Pancreas (tissue), 10 donors: ENCODE measurements around the gene SLC4A11. TPM values are rescaled to one million over a fixed set of nuclear protein-coding genes. Genes with fewer than 3 reads are reported as not detected.

Source experiments
- ATAC-seq, 4 donors: fragments of 200-7000 bp; cut with Tn5 transposase; one replicate each; pipeline versions ENCODE4 v1.8.0 to v1.9.1; 2020; ENCODE audit warnings: mild to moderate bottlenecking in 4 of 4, moderate library complexity in 4 of 4
- DNase-seq, 6 donors: peaks; one replicate each; pipeline ENCODE4 v3.0.0-alpha.2; 2020
- FAIRE-seq: peaks from 2 replicates; lab custom pipeline; 2012; peaks lifted over from hg19 to GRCh38; lab: Jason Lieb, UNC
- H3K27ac ChIP-seq, 4 donors: fragments of 200-600 bp; sonication (generic); 1 replicate in 3 of 4; 2 replicates in 1 of 4; pipeline versions ENCODE4 v1.5.0 to v1.8.0; 2020
- H3K27me3 ChIP-seq, 4 donors: fragments of 200-600 bp; one replicate each; pipeline ENCODE4 v1.8.0; 2021
- H3K36me3 ChIP-seq, 3 donors: fragments of 200-600 bp; sonication (generic) in 1 of 3; one replicate each; pipeline versions ENCODE4 v1.5.0 to v1.8.0; 2020 to 2021
- H3K4me1 ChIP-seq, 3 donors: fragments of 200-600 bp; one replicate each; pipeline ENCODE4 v1.8.0; 2021
- H3K4me3 ChIP-seq, 4 donors: fragments of 200-600 bp; sonication (generic) in 2 of 4; one replicate each; pipeline versions ENCODE4 v1.5.0 to v1.8.0; 2020 to 2021
- H3K9me3 ChIP-seq, 4 donors: fragments of 200-600 bp; one replicate each; pipeline ENCODE4 v1.8.0; 2021
- CTCF ChIP-seq, 4 donors: fragments of 200-600 bp; sonication (generic) in 3 of 4; IDR thresholded peaks; one replicate each; pipeline versions ENCODE4 v1.5.0 to v1.8.0; 2021; ENCODE audit warnings: antibody characterized with exemption in 4 of 4
- WGBS, 2 donors: extraction: QIAGEN DNeasy Blood & Tissue Kit; methylation state at CpG; one replicate each; pipeline ENCODE4 v1.1.7; 2013; 5-methylcytosine and 5-hydroxymethylcytosine counted together
- intact Hi-C, 3 donors: fragments of 100-400 bp; cut with DNase I; formaldehyde crosslinking; loops; one replicate each; pipeline versions ENCODE4 v1.11.1 to v1.14.2; 2022
- polyA plus RNA-seq, 2 donors: library from polyadenylated mRNA; stranded (reverse); fragments of 200-250 nt; gene quantifications; one replicate each; pipeline ENCODE4 v1.2.3, GENCODE V29; 2013
- total RNA-seq, 6 donors: library from RNA; stranded (reverse); fragmentation: NEBNext Ultra II Directional in 4 of 6; extraction: Animal tissue kit (Norgen Biotek cat#: 25700) in 4 of 6; gene quantifications; one replicate each; pipeline versions ENCODE4 v1.2.1 to v1.2.4, GENCODE V29; 2021 to 2023
- donor health status: healthy with polysubstance abuse.
- donor health status: DM: no; HTN: no; CAD: no; lungs with moderate emphysema.
- donor health status: DM: no; HTN: no; CAD: no.
- donor health status: control.
- donor health status: control.
- donor health status: Bipolar disorder and iron deficiency.
- donor health status: DM: yes; HTN: yes; CAD: no.
- donor health status: DM: no; HTN: no; CAD: no.
- donor health status: DM: no; HTN: no; CAD: no.
- donor health status: DM: yes; HTN: yes; CAD: no.

SLC4A11 gene
- total and polyA plus RNA-seq, 8 donors: 0.14 to 1.1 (median 0.58) TPM

- intact Hi-C loops: no loop called here
- 62 to 73% methylated on average over 4 of the region's 4 CpGs for WGBS, 2 donors
- no peak overlapping the region for H3K27ac ChIP-seq
- no peaks in the 10 kb centered on the region for H3K27me3 ChIP-seq
- no peaks in the 10 kb centered on the region for H3K9me3 ChIP-seq
- no peaks in the 10 kb centered on the region for H3K4me1 ChIP-seq
- H3K36me3 ChIP-seq: no peaks in the 10 kb centered on the region
- no peak for TF ChIP-seq CTCF (IDR thresholded peaks at IDR 0.05)
- no peak overlapping the region for H3K4me3 ChIP-seq
- no peak for FAIRE-seq
- no peak for DNase-seq
- no peak for ATAC-seq
Measured at GRCh38 chr20:3247638-3248037, 8.6 kb upstream of the SLC4A11 start.

GRCh38 chr20:3246682-3247081, 7.7 kb upstream of the SLC4A11 start:
- ATAC-seq: no peak
- Histone ChIP-seq H3K4me1 (no peaks in the 10 kb centered on the region), H3K4me3 (no peak overlapping the region), H3K27me3 (no peaks in the 10 kb centered on the region), H3K9me3 (no peaks in the 10 kb centered on the region), H3K36me3 (no peaks in the 10 kb centered on the region), H3K27ac (no peak overlapping the region)
- no peak for DNase-seq
- no peak for TF ChIP-seq CTCF (IDR thresholded peaks at IDR 0.05)
- no peak for FAIRE-seq
- intact Hi-C loops: no loop called here
- 89 to 95% methylated on average over 1 of the region's 1 CpG for WGBS, 2 donors

GRCh38 chr20:3245711-3246110, 6.7 kb upstream of the SLC4A11 start:
- FAIRE-seq (no peak), ATAC-seq (no peak)
- H3K27ac ChIP-seq: no peak overlapping the region

GRCh38 chr20:3245156-3245555, 6.2 kb upstream of the SLC4A11 start:
- Histone ChIP-seq H3K9me3 (no peaks in the 10 kb centered on the region), H3K36me3 (no peaks in the 10 kb centered on the region), H3K4me1 (no peaks in the 10 kb centered on the region), H3K4me3 (no peak overlapping the region), H3K27ac (no peak overlapping the region), H3K27me3 (no peaks in the 10 kb centered on the region)
- intact Hi-C loops: no loop called here
- WGBS, 2 donors: 47 to 52% methylated on average over 2 of the region's 2 CpGs
- no peak for TF ChIP-seq CTCF (IDR thresholded peaks at IDR 0.05)
- DNase-seq (no peak), ATAC-seq (no peak), FAIRE-seq (no peak)

More at GRCh38 chr20:3245711-3246110, 6.7 kb upstream of the SLC4A11 start:
- no peak for DNase-seq
- TF ChIP-seq CTCF (IDR thresholded peaks at IDR 0.05): no peak
- no peaks in the 10 kb centered on the region for H3K36me3 ChIP-seq
- intact Hi-C loops: no loop called here
- 63 to 70% methylated on average over 4 of the region's 4 CpGs for WGBS, 2 donors
- no peak overlapping the region for H3K4me3 ChIP-seq
- no peaks in the 10 kb centered on the region for H3K9me3 ChIP-seq
- no peaks in the 10 kb centered on the region for H3K27me3 ChIP-seq
- no peaks in the 10 kb centered on the region for H3K4me1 ChIP-seq

- no peaks in the 10 kb centered on the region for H3K27me3 ChIP-seq
- H3K36me3 ChIP-seq: no peaks in the 10 kb centered on the region
- intact Hi-C loops: no loop called here
- DNase-seq (no peak), FAIRE-seq (no peak), ATAC-seq (no peak)
- WGBS, 2 donors: 67 to 74% methylated on average over 1 of the region's 1 CpG
- no peaks in the 10 kb centered on the region for H3K9me3 ChIP-seq
- no peaks in the 10 kb centered on the region for H3K4me1 ChIP-seq
- no peak for TF ChIP-seq CTCF (IDR thresholded peaks at IDR 0.05)
- no peak overlapping the region for H3K4me3 ChIP-seq
- no peak overlapping the region for H3K27ac ChIP-seq
Measured at GRCh38 chr20:3244613-3245012, 5.6 kb upstream of the SLC4A11 start.
